Hematopoietic multipotent progenitor cell (in vitro differentiated cells): ENCODE results near the gene SPTSSB. TPM values are rescaled to one million over a fixed set of nuclear protein-coding genes. Genes with fewer than 3 reads are reported as not detected.

Source experiments
- DNase-seq, 3 donors: peaks; one replicate each; pipeline ENCODE4 v3.0.0-alpha.2; 2011 to 2015; ENCODE audit warnings: low read depth in 2 of 3, low spot score in 2 of 3
- total RNA-seq: library from RNA; depleted of rRNA; stranded (reverse); fragments of >200 nt; gene quantifications from one replicate; pipeline ENCODE4 v1.2.3, GENCODE V29; 2012

SPTSSB gene
- total RNA-seq, 1 donor, result under 0.01 TPM

DNA sequence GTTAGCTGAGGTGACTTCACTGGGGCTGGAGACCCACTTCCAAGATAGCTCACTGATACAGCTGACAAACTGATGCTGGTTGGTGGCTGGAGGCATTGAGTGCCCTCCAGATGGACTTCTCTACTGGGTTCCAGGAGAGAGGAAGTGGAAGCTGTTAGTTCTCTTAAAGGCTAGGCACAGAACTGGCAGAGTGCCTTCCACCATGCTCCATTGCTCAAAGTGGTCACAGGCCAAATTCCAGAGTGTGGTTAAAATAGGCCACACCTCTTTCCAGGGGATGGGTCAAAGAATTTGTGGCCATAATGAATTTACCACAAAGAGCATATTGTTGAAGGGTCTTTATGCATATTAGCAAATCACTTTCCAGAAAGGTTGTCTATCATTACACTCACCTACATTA lies 76.0 kb downstream of the SPTSSB start:
- DNase-seq, result no peak

Other genes with a start within 250 kb of the SPTSSB start
- 44.7 TPM for gene NMD3, start 150.2 kb downstream of the SPTSSB start, total RNA-seq
- not detected for gene OTOL1, start 125.3 kb upstream of the SPTSSB start, total RNA-seq